A673 (cell line): Measurements from ENCODE around the gene ZW10. TPM values are rescaled to one million over a fixed set of nuclear protein-coding genes. Genes with fewer than 3 reads are reported as not detected.
A peak's percentile ranks its signal among the peaks of the same experiment; 100 is the strongest.
"Not testable (repeated sequence)": the region's sequence is repeated elsewhere in the genome, so short reads cannot be mapped to it uniquely, and the experiment has no call there.

Experiments
- BruUV-seq: library from RNA; stranded (reverse); fragments of 400-500 nt; replicated peaks from 2 replicates; lab custom pipeline; 2021; lab: Mats Ljungman, UMichigan
- CTCF ChIA-PET: fragments of 300-600 bp; sonication (Branson Sonifier 250); formaldehyde crosslinking; loops from one replicate; lab custom pipeline; 2022; ENCODE audit warnings: antibody characterized with exemption; lab: Charles Lee
- POLR2A ChIA-PET: fragments of 300-600 bp; sonication (Branson Sonifier 250); formaldehyde crosslinking; loops from one replicate; lab custom pipeline; 2022; ENCODE audit warnings: antibody characterized with exemption; ENCODE audit not compliant: low non-redundant PET; lab: Charles Lee
- DNase-seq: peaks from one replicate; pipeline ENCODE4 v3.0.0-alpha.2; 2015; ENCODE audit warnings: low spot score
- H3K27ac ChIP-seq: fragments of 200-600 bp; sonication (generic); 2 replicates; pipeline ENCODE4 v1.5.1; 2016; ENCODE audit warnings: mixed run types, low read depth, mild to moderate bottlenecking, mixed read lengths, antibody characterized with exemption, low read length; ENCODE audit not compliant: poor library complexity, severe bottlenecking
- H3K27me3 ChIP-seq: fragments of 200-600 bp; sonication (generic); replicated peaks from 2 replicates; pipeline ENCODE4 v1.6.1; 2017; ENCODE audit warnings: mixed run types, low read depth, mild to moderate bottlenecking, mixed read lengths, antibody characterized with exemption, low read length; ENCODE audit not compliant: insufficient read depth, poor library complexity
- H3K36me3 ChIP-seq: fragments of 200-600 bp; sonication (generic); 2 replicates; pipeline ENCODE4 v1.6.1; 2016; ENCODE audit warnings: mixed run types, mild to moderate bottlenecking, mixed read lengths, antibody characterized with exemption, low read length; ENCODE audit not compliant: insufficient read depth, poor library complexity, severe bottlenecking
- H3K4me1 ChIP-seq: fragments of 200-600 bp; sonication (generic); 2 replicates; pipeline ENCODE4 v1.6.1; 2017; ENCODE audit warnings: mixed run types, mild to moderate bottlenecking, mixed read lengths, antibody characterized with exemption, low read length; ENCODE audit not compliant: insufficient read depth, poor library complexity, severe bottlenecking
- H3K4me3 ChIP-seq: fragments of 200-600 bp; sonication (generic); 2 replicates; pipeline ENCODE4 v1.5.1; 2016; ENCODE audit warnings: low read depth, mixed run types, mild to moderate bottlenecking, mixed read lengths, low read length; ENCODE audit not compliant: poor library complexity, severe bottlenecking
- H3K9me3 ChIP-seq: fragments of 200-600 bp; sonication (generic); 2 replicates; pipeline ENCODE4 v1.6.1; 2016; ENCODE audit warnings: mixed run types, low read depth, mild to moderate bottlenecking, mixed read lengths, antibody characterized with exemption, low read length; ENCODE audit not compliant: poor library complexity, severe bottlenecking
- CTCF ChIP-seq: fragments of 300-800, 200-600 bp; sonication (generic); conservative IDR thresholded peaks from 2 replicates; pipeline ENCODE4 v1.5.1; 2017; ENCODE audit warnings: low read depth, mild to moderate bottlenecking, antibody characterized with exemption, low read length, moderate library complexity, mixed read lengths
- EZH2 ChIP-seq: fragments of 200-600 bp; sonication (generic); IDR thresholded peaks from 2 replicates; pipeline ENCODE4 v1.6.1; 2017; ENCODE audit warnings: borderline replicate concordance, low read depth, mild to moderate bottlenecking, mixed read lengths, antibody characterized with exemption, low read length; ENCODE audit not compliant: poor library complexity, severe bottlenecking
- intact Hi-C: fragments of 100-400 bp; cut with micrococcal nuclease; formaldehyde crosslinking; loops from one replicate; pipeline ENCODE4 v1.10.0; 2022; ENCODE audit not compliant: unreplicated experiment
- total RNA-seq: library from RNA; stranded (reverse); gene quantifications from 2 replicates; pipeline ENCODE4 v1.2.3, GENCODE V29; 2021

The ZW10 gene
- total RNA-seq, 1 experiment from 2014 or later, result 31.4 TPM

- BruUV-seq, result no TSS peak
- intact Hi-C loops, result loop anchor here (10.0 kb wide), 1 partner anchor 217 kb away; no protein-coding TSS in a partner anchor
These were observed 1.5 kb downstream of the ZW10 start for GRCh38 chr11:113771964-113772363.

GRCh38 chr11:113764527-113765219 lies 8.8 kb downstream of the ZW10 start:
- DNase-seq, result no peak
- CTCF ChIA-PET, result no interaction called here

More at GRCh38 chr11:113771964-113772363, 1.5 kb downstream of the ZW10 start:
- POLR2A ChIA-PET, result no interaction called here
- peak overlapping the region; percentile 93 for H3K4me3 ChIP-seq
- H3K9me3 ChIP-seq, result no peaks in the 10 kb centered on the region
- DNase-seq, result no peak
- no peaks in the 10 kb centered on the region for H3K27me3 ChIP-seq
- H3K27ac ChIP-seq, result no peak overlapping the region
- peaks cover 4% of the 10 kb centered on the region for H3K4me1 ChIP-seq
- TF ChIP-seq EZH2, result no peak
- TF ChIP-seq CTCF, result no peak
- CTCF ChIA-PET, result no interaction called here
- H3K36me3 ChIP-seq, result peaks cover 16% of the 10 kb centered on the region

GRCh38 chr11:113763040-113763439 lies 10.5 kb downstream of the ZW10 start:
- BruUV-seq, POLR2A ChIA-PET, DNase-seq, H3K27me3 ChIP-seq, CTCF ChIA-PET, H3K4me1 ChIP-seq, H3K4me3 ChIP-seq, H3K27ac ChIP-seq, intact Hi-C loops, H3K9me3 ChIP-seq: not testable (repeated sequence)
- H3K36me3 ChIP-seq, result peaks cover 26% of the 10 kb centered on the region

More at GRCh38 chr11:113764527-113765219, 8.8 kb downstream of the ZW10 start:
- POLR2A ChIA-PET, result no interaction called here
- H3K9me3 ChIP-seq, result no peaks in the 10 kb centered on the region
- H3K4me1 ChIP-seq, result no peaks in the 10 kb centered on the region
- H3K36me3 ChIP-seq, result peaks cover 23% of the 10 kb centered on the region
- BruUV-seq, result no TSS peak
- intact Hi-C loops, result no loop called here
- no peak overlapping the region for H3K27ac ChIP-seq
- TF ChIP-seq CTCF (no peak), EZH2 (no peak)
- H3K27me3 ChIP-seq, result no peaks in the 10 kb centered on the region
- no peak overlapping the region for H3K4me3 ChIP-seq

- no peak for TF ChIP-seq CTCF
- no peak for TF ChIP-seq EZH2
- Histone ChIP-seq H3K4me3 (no peak overlapping the region), H3K4me1 (no peaks in the 10 kb centered on the region), H3K27ac (no peak overlapping the region), H3K36me3 (peaks cover 42% of the 10 kb centered on the region), H3K9me3 (no peaks in the 10 kb centered on the region), H3K27me3 (no peaks in the 10 kb centered on the region)
- BruUV-seq, result no TSS peak
- ChIA-PET CTCF (no interaction called here), POLR2A (no interaction called here)
- DNase-seq, result no peak
- intact Hi-C loops, result no loop called here
These were observed 13.3 kb downstream of the ZW10 start for GRCh38 chr11:113760241-113760640.
